HG02759 (cell line): ENCODE measurements around the gene ELOVL5.
A peak's percentile ranks its signal among the peaks of the same experiment; 100 is the strongest.

Source experiments
- ATAC-seq: cut with Tn5 transposase; IDR thresholded peaks from one replicate; pipeline ENCODE4 v1.9.1; 2021; ENCODE audit warnings: mild to moderate bottlenecking, moderate library complexity; ENCODE audit not compliant: unreplicated experiment

ELOVL5 gene

GRCh38 chr6:53244399-53244931, 104.3 kb downstream of the ELOVL5 start:
- ATAC-seq = no peak

- ATAC-seq = no peak
Observed at GRCh38 chr6:53241938-53242337, 106.8 kb downstream of the ELOVL5 start.

DNA sequence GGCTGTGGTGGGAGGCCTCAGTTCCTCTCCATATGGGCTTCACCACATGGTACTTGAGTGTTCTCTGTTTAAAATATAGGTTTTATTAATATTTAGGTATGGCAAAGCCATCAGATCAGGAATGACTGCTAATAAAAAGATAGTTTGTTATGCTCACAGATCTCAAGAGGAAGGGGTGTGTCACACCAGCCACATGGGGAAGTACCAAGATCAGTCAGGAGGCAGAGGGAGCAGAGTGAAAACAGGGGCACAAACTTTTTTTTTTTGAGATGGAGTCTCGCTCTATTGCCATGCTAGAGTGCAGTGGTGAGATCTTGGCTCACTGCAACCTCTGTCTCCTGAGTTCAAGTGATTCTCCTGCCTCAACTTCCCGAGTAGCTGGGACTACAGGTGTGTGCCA, 108.0 kb downstream of the ELOVL5 start:
- no peak for ATAC-seq

- no peak for ATAC-seq
Observed at GRCh38 chr6:53240139-53240538, 108.6 kb downstream of the ELOVL5 start.

DNA sequence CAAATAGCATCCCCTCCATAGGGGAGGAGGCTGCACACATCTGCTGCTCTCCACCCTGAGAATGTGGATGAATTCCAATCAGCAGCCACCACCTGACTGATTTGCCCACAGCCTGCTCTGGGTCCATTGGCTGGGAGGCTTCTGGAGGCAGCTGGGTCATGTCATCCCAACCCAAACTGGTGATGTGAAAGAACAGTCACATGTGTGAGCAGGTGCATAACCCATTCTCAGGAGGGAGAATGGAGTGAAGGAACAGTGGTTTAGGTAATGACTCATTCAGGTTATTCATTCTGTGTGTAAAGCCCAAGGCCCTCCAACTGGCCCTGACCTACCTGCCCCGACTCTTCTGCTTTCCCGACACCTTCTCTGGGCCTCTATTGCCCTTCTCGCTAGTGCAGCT, 109.2 kb downstream of the ELOVL5 start:
- ATAC-seq = peak; percentile 73

DNA sequence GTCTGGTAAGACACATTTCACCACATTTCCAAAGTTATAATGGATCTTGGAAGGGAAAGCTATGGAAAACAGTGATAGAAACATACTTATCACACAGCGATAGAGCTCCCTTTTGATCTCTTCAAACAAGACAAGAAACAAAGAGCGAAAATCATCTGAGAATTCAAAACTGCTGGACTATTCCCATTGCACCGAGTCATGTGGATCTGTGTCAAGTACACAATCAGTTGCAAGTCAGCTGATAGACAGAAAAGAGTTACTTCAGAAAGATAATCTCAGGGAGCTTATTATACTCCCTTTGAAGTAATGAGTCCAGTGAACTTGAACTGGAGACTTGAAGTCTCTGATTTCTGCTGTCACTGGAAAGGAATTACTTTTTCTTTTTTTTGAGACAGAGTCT, 110.4 kb downstream of the ELOVL5 start:
- no peak for ATAC-seq

DNA sequence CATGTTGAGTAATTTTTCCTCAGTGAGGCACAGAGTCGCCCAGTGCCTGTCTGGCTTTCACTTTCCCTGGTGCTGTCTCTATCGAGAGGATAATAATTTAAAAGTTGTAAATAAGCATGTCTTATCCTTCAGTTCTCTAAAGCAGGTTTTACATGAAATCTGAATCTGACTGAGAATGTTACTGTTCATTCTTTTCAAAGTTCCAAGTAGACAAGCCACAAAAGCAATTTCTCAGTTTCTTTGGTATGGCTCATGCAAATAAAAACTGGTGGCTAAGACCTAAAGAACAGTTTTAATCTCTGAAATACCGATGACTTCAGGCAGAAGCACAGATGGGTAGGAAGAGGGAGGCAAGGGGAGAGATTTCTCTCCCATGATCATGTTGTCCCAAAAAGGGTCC, 112.5 kb downstream of the ELOVL5 start:
- ATAC-seq = no peak

- no peak for ATAC-seq
Observed at GRCh38 chr6:53235508-53235907, 113.2 kb downstream of the ELOVL5 start.

GRCh38 chr6:53233309-53233708, 115.4 kb downstream of the ELOVL5 start:
- ATAC-seq = no peak

GRCh38 chr6:53230775-53231467, 117.8 kb downstream of the ELOVL5 start:
- ATAC-seq = no peak

- no peak for ATAC-seq
Observed at GRCh38 chr6:53227847-53228246, 120.9 kb downstream of the ELOVL5 start.

- no peak for ATAC-seq
Observed at GRCh38 chr6:53220605-53221004, 128.1 kb downstream of the ELOVL5 start.
